PC-9 (cell line): ENCODE results near the gene CCDC170. TPM values are rescaled to one million over a fixed set of nuclear protein-coding genes. Genes with fewer than 3 reads are reported as not detected.

Source experiments
- BruUV-seq: library from RNA; stranded (reverse); fragments of 400-500 nt; replicated peaks from 2 replicates; lab custom pipeline; 2021; lab: Mats Ljungman, UMichigan
- CTCF ChIA-PET: fragments of 300-600 bp; sonication (Branson Sonifier 250); formaldehyde crosslinking; loops from one replicate; lab custom pipeline; 2022; ENCODE audit warnings: antibody characterized with exemption; lab: Charles Lee
- POLR2A ChIA-PET: fragments of 300-600 bp; sonication (Branson Sonifier 250); formaldehyde crosslinking; loops from one replicate; lab custom pipeline; 2022; ENCODE audit warnings: antibody characterized with exemption; ENCODE audit not compliant: unreplicated experiment; lab: Charles Lee
- DNase-seq, 2 experiments: peaks; one replicate each; pipeline versions ENCODE4 v3.0.0 to v3.0.0-alpha.2; 2015 to 2022; ENCODE audit warnings: mixed read lengths in 1 of 2
- H2AFZ ChIP-seq: fragments of 200-600 bp; sonication (generic); 2 replicates; pipeline ENCODE4 v1.8.1; 2017; ENCODE audit warnings: antibody characterized with exemption
- H3F3A ChIP-seq: fragments of 200-600 bp; sonication (generic); 2 replicates; pipeline ENCODE4 v1.8.1; 2017; ENCODE audit warnings: antibody characterized with exemption, mild to moderate bottlenecking, low read depth; ENCODE audit not compliant: insufficient read depth
- H3K27ac ChIP-seq: fragments of 200-600 bp; sonication (generic); 2 replicates; pipeline ENCODE4 v1.6.1; 2016; ENCODE audit warnings: mixed run types
- H3K27me3 ChIP-seq: fragments of 200-600 bp; sonication (generic); 2 replicates; pipeline ENCODE4 v1.6.1; 2016; ENCODE audit warnings: low read depth, mixed run types; ENCODE audit not compliant: insufficient read depth
- H3K36me3 ChIP-seq: fragments of 200-600 bp; sonication (generic); 2 replicates; pipeline ENCODE4 v1.6.1; 2016; ENCODE audit warnings: low read depth, mixed run types
- H3K4me1 ChIP-seq: fragments of 200-600 bp; sonication (generic); replicated peaks from 2 replicates; pipeline ENCODE4 v1.6.1; 2016; ENCODE audit warnings: mixed run types; ENCODE audit not compliant: insufficient read depth
- H3K4me2 ChIP-seq: fragments of 200-600 bp; sonication (generic); 2 replicates; pipeline ENCODE4 v1.6.1; 2017; ENCODE audit warnings: mixed run types
- H3K4me3 ChIP-seq: fragments of 200-600 bp; sonication (generic); 2 replicates; pipeline ENCODE4 v1.6.1; 2016; ENCODE audit warnings: mixed run types
- H3K79me2 ChIP-seq: fragments of 200-600 bp; sonication (generic); 2 replicates; pipeline ENCODE4 v1.6.1; 2017; ENCODE audit warnings: low read depth, mixed run types
- H3K9me2 ChIP-seq: fragments of 200-600 bp; sonication (generic); 2 replicates; pipeline ENCODE4 v1.8.1; 2017; ENCODE audit warnings: mild to moderate bottlenecking; ENCODE audit not compliant: insufficient read depth
- H3K9me3 ChIP-seq: fragments of 200-600 bp; sonication (generic); 2 replicates; pipeline ENCODE4 v1.8.1; 2016; ENCODE audit warnings: low read depth; ENCODE audit not compliant: insufficient read depth
- H4K20me1 ChIP-seq: fragments of 200-600 bp; sonication (generic); 2 replicates; pipeline ENCODE4 v1.8.1; 2017; ENCODE audit not compliant: insufficient read depth
- EZH2 ChIP-seq: fragments of 200-600 bp; sonication (generic); IDR thresholded peaks from 2 replicates; pipeline ENCODE4 v1.8.0; 2017; ENCODE audit warnings: antibody characterized with exemption, low read depth
- intact Hi-C: fragments of 100-400 bp; cut with micrococcal nuclease; formaldehyde crosslinking; loops from one replicate; pipeline ENCODE4 v1.10.0; 2022; ENCODE audit not compliant: unreplicated experiment
- total RNA-seq: library from RNA; stranded (reverse); gene quantifications from 2 replicates; pipeline ENCODE4 v1.2.3, GENCODE V29; 2021
- TF ChIP-seq, protein P1 (sequence below): fragments of 200-600 bp; sonication (generic); conservative IDR thresholded peaks from 2 replicates; pipeline ENCODE4 v1.6.1; 2017; ENCODE audit warnings: mixed run types, antibody characterized with exemption, mild to moderate bottlenecking, moderate library complexity

Gene CCDC170
- total RNA-seq, 1 experiment from 2014 or later, result 1.6 TPM

DNA sequence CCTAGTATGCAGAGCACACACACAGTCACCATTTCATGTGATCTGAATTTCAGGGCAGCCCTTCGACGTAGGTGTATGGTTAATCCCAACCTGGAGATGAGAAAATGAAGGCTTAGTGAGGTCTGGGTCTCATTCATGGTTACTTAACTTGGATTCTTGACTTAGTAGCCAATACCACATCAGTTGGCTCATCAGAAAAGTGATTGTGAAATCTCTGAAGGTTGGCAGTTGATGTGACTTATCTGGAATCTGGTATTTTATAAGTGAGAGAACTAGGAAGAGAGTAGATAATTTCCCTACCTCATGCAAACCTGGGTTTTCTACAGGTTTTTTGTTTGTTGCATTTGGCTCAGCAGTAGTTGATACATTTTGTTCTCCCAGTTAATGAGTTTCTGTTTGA, 123.7 kb downstream of the CCDC170 start:
- intact Hi-C loops, result no loop called here
- Histone ChIP-seq H3K4me3 (no peak overlapping the region), H3K9me3 (no peaks in the 10 kb centered on the region), H3K36me3 (no peaks in the 10 kb centered on the region), H3K27ac (no peak overlapping the region), H3F3A (no peaks in the 10 kb centered on the region; the same call in 1 of the 2 replicates), H3K27me3 (no peaks in the 10 kb centered on the region), H3K4me2 (no peak overlapping the region), H4K20me1 (no peaks in the 10 kb centered on the region), H3K9me2 (no peaks in the 10 kb centered on the region), H3K4me1 (no peaks in the 10 kb centered on the region), H3K79me2 (no peaks in the 10 kb centered on the region), H2AFZ (no peak overlapping the region)
- no peak for TF ChIP-seq EZH2
- TF ChIP-seq, protein P1, sequence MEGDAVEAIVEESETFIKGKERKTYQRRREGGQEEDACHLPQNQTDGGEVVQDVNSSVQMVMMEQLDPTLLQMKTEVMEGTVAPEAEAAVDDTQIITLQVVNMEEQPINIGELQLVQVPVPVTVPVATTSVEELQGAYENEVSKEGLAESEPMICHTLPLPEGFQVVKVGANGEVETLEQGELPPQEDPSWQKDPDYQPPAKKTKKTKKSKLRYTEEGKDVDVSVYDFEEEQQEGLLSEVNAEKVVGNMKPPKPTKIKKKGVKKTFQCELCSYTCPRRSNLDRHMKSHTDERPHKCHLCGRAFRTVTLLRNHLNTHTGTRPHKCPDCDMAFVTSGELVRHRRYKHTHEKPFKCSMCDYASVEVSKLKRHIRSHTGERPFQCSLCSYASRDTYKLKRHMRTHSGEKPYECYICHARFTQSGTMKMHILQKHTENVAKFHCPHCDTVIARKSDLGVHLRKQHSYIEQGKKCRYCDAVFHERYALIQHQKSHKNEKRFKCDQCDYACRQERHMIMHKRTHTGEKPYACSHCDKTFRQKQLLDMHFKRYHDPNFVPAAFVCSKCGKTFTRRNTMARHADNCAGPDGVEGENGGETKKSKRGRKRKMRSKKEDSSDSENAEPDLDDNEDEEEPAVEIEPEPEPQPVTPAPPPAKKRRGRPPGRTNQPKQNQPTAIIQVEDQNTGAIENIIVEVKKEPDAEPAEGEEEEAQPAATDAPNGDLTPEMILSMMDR, result no peak
- peak in 1 of 2 experiments; percentile 37 for DNase-seq
- ChIA-PET CTCF (no interaction called here), POLR2A (no interaction called here)
- BruUV-seq, result no TSS peak

DNA sequence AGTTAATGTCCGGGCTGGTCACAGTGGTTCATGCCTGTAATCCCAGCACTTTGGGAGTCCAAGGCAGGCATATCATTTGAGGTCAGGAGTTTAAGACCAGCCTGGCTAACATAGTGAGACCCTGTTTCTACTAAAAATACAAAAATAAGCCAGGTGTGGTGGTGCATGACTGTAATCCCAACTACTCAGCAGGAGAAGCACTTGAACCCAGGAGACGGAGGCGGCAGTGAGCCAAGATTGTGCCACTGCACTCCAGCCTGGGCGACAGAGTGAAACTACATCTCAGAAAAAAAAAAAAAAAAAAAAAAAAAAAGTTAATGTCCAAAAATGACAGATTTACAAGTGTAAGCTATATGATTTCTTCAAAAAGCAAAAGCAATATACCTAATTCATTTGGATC, 124.9 kb downstream of the CCDC170 start:
- Histone ChIP-seq H3K4me1 (no peaks in the 10 kb centered on the region), H3K9me3 (no peaks in the 10 kb centered on the region), H3K4me3 (no peak overlapping the region), H3K4me2 (no peak overlapping the region), H3K79me2 (no peaks in the 10 kb centered on the region), H4K20me1 (no peaks in the 10 kb centered on the region), H3K36me3 (no peaks in the 10 kb centered on the region), H2AFZ (no peak overlapping the region), H3F3A (no peaks in the 10 kb centered on the region; the same call in 1 of the 2 replicates), H3K27ac (no peak overlapping the region), H3K27me3 (no peaks in the 10 kb centered on the region), H3K9me2 (no peaks in the 10 kb centered on the region)
- no peak for DNase-seq
- TF ChIP-seq, protein P1, result no peak
- no peak for TF ChIP-seq EZH2
- intact Hi-C loops, result no loop called here
- CTCF ChIA-PET, result no interaction called here
- POLR2A ChIA-PET, result no interaction called here
- no TSS peak for BruUV-seq

DNA sequence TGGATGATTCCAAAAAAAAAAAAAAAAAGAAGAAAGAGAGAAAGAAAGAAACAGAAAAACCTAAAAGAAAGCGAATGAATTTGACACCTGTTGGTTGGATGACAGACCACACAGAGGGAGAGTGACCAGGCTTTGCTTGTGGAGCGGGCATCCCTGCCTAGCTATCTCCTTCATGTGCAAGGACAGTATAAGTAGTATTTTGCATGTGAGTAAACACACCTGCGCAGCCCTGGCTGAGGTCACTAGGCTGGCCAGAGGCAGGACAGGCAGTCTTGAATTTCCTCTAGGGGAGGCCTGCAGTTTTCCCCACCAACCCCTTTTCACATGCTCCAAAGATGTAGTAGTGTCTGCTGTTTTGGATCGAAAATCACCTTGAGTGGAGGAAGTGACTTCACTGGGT, 126.4 kb downstream of the CCDC170 start:
- H3F3A ChIP-seq, result no peaks in the 10 kb centered on the region; the same call in 1 of the 2 replicates
- H3K27me3 ChIP-seq, result no peaks in the 10 kb centered on the region
- H3K27ac ChIP-seq, result no peak overlapping the region
- ChIA-PET CTCF (no interaction called here), POLR2A (no interaction called here)
- no peak for DNase-seq
- TF ChIP-seq, protein P1, result no peak
- no peak for TF ChIP-seq EZH2
- H3K4me1 ChIP-seq, result no peaks in the 10 kb centered on the region
- intact Hi-C loops, result no loop called here
- no peak overlapping the region for H3K4me3 ChIP-seq
- no peaks in the 10 kb centered on the region for H4K20me1 ChIP-seq
- no peaks in the 10 kb centered on the region for H3K36me3 ChIP-seq
- H2AFZ ChIP-seq, result no peak overlapping the region
- no peak overlapping the region for H3K4me2 ChIP-seq
- no TSS peak for BruUV-seq
- H3K9me2 ChIP-seq, result no peaks in the 10 kb centered on the region
- H3K9me3 ChIP-seq, result no peaks in the 10 kb centered on the region
- H3K79me2 ChIP-seq, result no peaks in the 10 kb centered on the region
